HepG2 (cell line): ENCODE results near the gene TMEM167B. TPM values are rescaled to one million over a fixed set of nuclear protein-coding genes. Genes with fewer than 3 reads are reported as not detected.

Experiments
- CENPT ChIP-seq: sonication (generic); formaldehyde crosslinking; IDR thresholded peaks from 2 replicates; pipeline ENCODE4 v1.8.0; 2022; ENCODE audit warnings: low read depth, mild to moderate bottlenecking, moderate library complexity, missing genetic modification reagents
- FOXP1 ChIP-seq, 2 experiments: fragments of 450-650 bp in 1 of 2; IDR thresholded peaks; 2 replicates each; pipeline ENCODE4 v1.6.1; 2017 to 2018; ENCODE audit warnings: antibody characterized with exemption in 1 of 2
- GLI4 ChIP-seq: sonication (generic); formaldehyde crosslinking; IDR thresholded peaks from 2 replicates; pipeline ENCODE4 v1.5.1; 2020; ENCODE audit warnings: missing genetic modification reagents, mild to moderate bottlenecking, moderate library complexity, borderline replicate concordance
- HCFC1 ChIP-seq: fragments of 150-350 bp; IDR thresholded peaks from 2 replicates; pipeline ENCODE4 v1.6.1; 2014; ENCODE audit warnings: low read depth, low read length
- KAT2B ChIP-seq: fragments of 150-350 bp; IDR thresholded peaks from 2 replicates; pipeline ENCODE4 v1.6.1; 2014; ENCODE audit warnings: low read depth, low read length, borderline replicate concordance
- KAT7 ChIP-seq: IDR thresholded peaks from 2 replicates; pipeline ENCODE4 v1.6.1; 2018; ENCODE audit warnings: borderline replicate concordance, missing compliant biosample characterization
- KDM5B ChIP-seq: sonication (generic); formaldehyde crosslinking; IDR thresholded peaks from 2 replicates; pipeline ENCODE4 v1.4.0; 2020; ENCODE audit warnings: missing genetic modification reagents, mild to moderate bottlenecking, borderline replicate concordance
- NR2F6 ChIP-seq, 2 experiments: IDR thresholded peaks; 2 replicates each; pipeline ENCODE4 v1.6.1; 2016; ENCODE audit warnings: antibody characterized with exemption in 1 of 2, mild to moderate bottlenecking in 1 of 2
- RFX5 ChIP-seq: IDR thresholded peaks from 2 replicates; pipeline ENCODE4 v1.6.1; 2011; ENCODE audit warnings: low read depth, low read length, improper control_type of control experiment
- SIX1 ChIP-seq: sonication (generic); formaldehyde crosslinking; IDR thresholded peaks from 2 replicates; pipeline ENCODE4 v1.4.0; 2020; ENCODE audit warnings: missing genetic modification reagents, borderline replicate concordance
- SRSF9 ChIP-seq: fragments of 200-400 bp; formaldehyde crosslinking; IDR thresholded peaks from 2 replicates; pipeline ENCODE4 v1.6.1; 2018; ENCODE audit warnings: borderline replicate concordance, mild to moderate bottlenecking, low read depth, low read length; ENCODE audit not compliant: insufficient read depth, poor library complexity, severe bottlenecking
- STAG1 ChIP-seq: sonication (generic); formaldehyde crosslinking; IDR thresholded peaks from 2 replicates; pipeline ENCODE4 v1.4.0; 2020; ENCODE audit warnings: missing genetic modification reagents
- TAF15 ChIP-seq: fragments of 200-400 bp; formaldehyde crosslinking; IDR thresholded peaks from one replicate; pipeline ENCODE4 v1.6.1; 2018; ENCODE audit warnings: mild to moderate bottlenecking, low read depth, low read length; ENCODE audit not compliant: poor library complexity, severe bottlenecking
- USF2 ChIP-seq, 2 experiments: sonication (generic) in 1 of 2; formaldehyde crosslinking in 1 of 2; IDR thresholded peaks; 2 replicates each; pipeline versions ENCODE4 v1.5.1 to v1.6.1; 2011 to 2020; ENCODE audit warnings: borderline replicate concordance in 1 of 2, low read depth in 1 of 2, low read length in 1 of 2, mild to moderate bottlenecking in 1 of 2, missing genetic modification reagents in 1 of 2, moderate library complexity in 1 of 2
- ZC3H4 ChIP-seq: sonication (generic); formaldehyde crosslinking; IDR thresholded peaks from 2 replicates; pipeline ENCODE4 v1.4.0; 2020; ENCODE audit warnings: missing genetic modification reagents, borderline replicate concordance
- ZMYM3 ChIP-seq: sonication (generic); formaldehyde crosslinking; IDR thresholded peaks from 2 replicates; pipeline ENCODE4 v1.5.1; 2020; ENCODE audit warnings: mild to moderate bottlenecking, missing genetic modification reagents
- ZNF101 ChIP-seq: sonication (generic); formaldehyde crosslinking; IDR thresholded peaks from 2 replicates; pipeline ENCODE4 v1.4.0; 2020; ENCODE audit warnings: mild to moderate bottlenecking, low read depth, missing genetic modification reagents, borderline replicate concordance
- ZNF143 ChIP-seq: sonication (generic); formaldehyde crosslinking; IDR thresholded peaks from 2 replicates; pipeline ENCODE4 v1.4.0; 2020; ENCODE audit warnings: missing genetic modification reagents
- ZNF256 ChIP-seq: sonication (generic); formaldehyde crosslinking; conservative IDR thresholded peaks from 2 replicates; pipeline ENCODE4 v1.4.0; 2020; ENCODE audit warnings: missing genetic modification reagents
- ZNF3 ChIP-seq: IDR thresholded peaks from 2 replicates; pipeline ENCODE4 v1.7.0; 2017; ENCODE audit warnings: inconsistent platforms
- ZNF639 ChIP-seq: conservative IDR thresholded peaks from 2 replicates; pipeline ENCODE4 v1.6.1; 2018; ENCODE audit warnings: missing genetic modification reagents
- ZNF788 ChIP-seq: sonication (generic); formaldehyde crosslinking; IDR thresholded peaks from 2 replicates; pipeline ENCODE4 v1.5.0; 2020; ENCODE audit warnings: mild to moderate bottlenecking, missing genetic modification reagents, borderline replicate concordance
- ZNF83 ChIP-seq: sonication (generic); formaldehyde crosslinking; IDR thresholded peaks from 2 replicates; pipeline ENCODE4 v1.4.0; 2020; ENCODE audit warnings: missing genetic modification reagents, mild to moderate bottlenecking, borderline replicate concordance
- polyA plus RNA-seq, 8 experiments: library from polyadenylated mRNA; depleted of rRNA in 3 of 8; stranded (reverse) in 7 of 8; unstranded in 1 of 8; fragments of >200 nt; fragmentation: Illumina TruSeq in 4 of 8; extraction: Trizol in 4 of 8; gene quantifications; 2 replicates each; pipeline versions ENCODE4 v1.2.1 to v1.2.3, GENCODE V29; 2011 to 2016; ENCODE audit warnings: low read depth in 4 of 8, missing spikeins in 1 of 8, mixed read lengths in 1 of 8; ENCODE audit not compliant: insufficient read depth in 1 of 8
- total RNA-seq, 5 experiments: library from RNA; depleted of rRNA; stranded (reverse); fragments of >200 nt; fragmentation: Illumina TruSeq; extraction: Trizol; gene quantifications; 2 replicates each; pipeline ENCODE4 v1.2.3, GENCODE V29; 2016; ENCODE audit warnings: low read depth in 1 of 5
- TF ChIP-seq, protein P1 (sequence below): sonication (generic); formaldehyde crosslinking; IDR thresholded peaks from 2 replicates; pipeline ENCODE4 v1.8.1; 2023; ENCODE audit warnings: missing genetic modification reagents, inconsistent platforms, borderline replicate concordance

The TMEM167B gene
- total and polyA plus RNA-seq, 2 of the 13 experiments (the other 11 are each of a cell fraction or from before 2014, with no cell fraction given), result 9.5 to 22.4 TPM

GRCh38 chr1:109075531-109076490 is 14.8 kb upstream of the TMEM167B start, which contains the start of gene TAF13 (continued):
- TF ChIP-seq USF2 (IDR thresholded peaks at IDR 0.05; ENCODE audit: low read depth, low read length), result no peak
- TF ChIP-seq USF2 (CRISPR knock-in tag; IDR thresholded peaks at IDR 0.05; ENCODE audit: borderline replicate concordance), result no peak
- TF ChIP-seq ZNF101 (CRISPR knock-in tag), result no peak
- TF ChIP-seq KDM5B (CRISPR knock-in tag), result no peak; the same call in none of the 2 replicates
- TF ChIP-seq ZNF788, result peak; percentile 65; the same call in 1 of the 2 replicates
- TF ChIP-seq FOXP1 (IDR thresholded peaks at IDR 0.05), result no peak
- TF ChIP-seq FOXP1 (CRISPR knock-in tag; IDR thresholded peaks at IDR 0.05), result no peak
- peak; percentile 88 for TF ChIP-seq ZNF639
- no peak for TF ChIP-seq KAT2B
- TF ChIP-seq SRSF9, result no peak
- TF ChIP-seq ZC3H4 (CRISPR knock-in tag), result no peak
- TF ChIP-seq HCFC1, result peak; percentile 64
- TF ChIP-seq GLI4 (CRISPR knock-in tag), result no peak
- 0 out of 2 replicates have a peak, but pooled peaks have one; percentile 8 for TF ChIP-seq RFX5
- no peak for TF ChIP-seq ZNF3 (CRISPR knock-in tag)
- TF ChIP-seq, protein P1, sequence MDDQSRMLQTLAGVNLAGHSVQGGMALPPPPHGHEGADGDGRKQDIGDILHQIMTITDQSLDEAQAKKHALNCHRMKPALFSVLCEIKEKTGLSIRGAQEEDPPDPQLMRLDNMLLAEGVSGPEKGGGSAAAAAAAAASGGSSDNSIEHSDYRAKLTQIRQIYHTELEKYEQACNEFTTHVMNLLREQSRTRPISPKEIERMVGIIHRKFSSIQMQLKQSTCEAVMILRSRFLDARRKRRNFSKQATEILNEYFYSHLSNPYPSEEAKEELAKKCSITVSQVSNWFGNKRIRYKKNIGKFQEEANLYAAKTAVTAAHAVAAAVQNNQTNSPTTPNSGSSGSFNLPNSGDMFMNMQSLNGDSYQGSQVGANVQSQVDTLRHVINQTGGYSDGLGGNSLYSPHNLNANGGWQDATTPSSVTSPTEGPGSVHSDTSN (CRISPR knock-in tag), result no peak
- no peak for TF ChIP-seq ZNF256 (CRISPR knock-in tag)
- peak; percentile 57; the same call in 1 of the 2 replicates for TF ChIP-seq ZNF143 (CRISPR knock-in tag)
- no peak for TF ChIP-seq SIX1
- TF ChIP-seq ZMYM3 (CRISPR knock-in tag), result peak; percentile 36; the same call in 1 of the 2 replicates
- TF ChIP-seq TAF15, result no peak
- TF ChIP-seq KAT7 (CRISPR knock-in tag), result peak; percentile 73; the same call in 1 of the 2 replicates
- TF ChIP-seq CENPT (CRISPR knock-in tag), result no peak
- TF ChIP-seq NR2F6 (IDR thresholded peaks at IDR 0.05), result no peak; the same call in 1 of the 2 replicates
- TF ChIP-seq NR2F6 (CRISPR knock-in tag; IDR thresholded peaks at IDR 0.05), result 0 out of 2 replicates have a peak, but pooled peaks have one; percentile 33
- TF ChIP-seq STAG1, result peak; percentile 6; the same call in 1 of the 2 replicates
- no peak for TF ChIP-seq ZNF83 (CRISPR knock-in tag)
